GM23338 (cell line): Measurements from ENCODE around the gene CRACDL.

Experiments used
- EZH2phosphoT487 ChIP-seq: fragments of 200-600 bp; sonication (generic); IDR thresholded peaks from one replicate; pipeline ENCODE4 v1.8.1; 2018; ENCODE audit warnings: antibody characterized with exemption; ENCODE audit not compliant: unreplicated experiment
- TF ChIP-seq, protein P1 (sequence below), 2 experiments: fragments of 200-600 bp in 1 of 2; sonication (generic) in 1 of 2; conservative IDR thresholded peaks; 2 replicates each; pipeline versions ENCODE4 v1.5.1 to v1.6.1; 2016 to 2017; ENCODE audit warnings: antibody characterized with exemption in 2 of 2, low read depth in 2 of 2, mild to moderate bottlenecking in 2 of 2, moderate library complexity in 1 of 2
- TF ChIP-seq, protein P2 (sequence below): IDR thresholded peaks from one replicate; pipeline ENCODE4 v1.6.1; 2018; ENCODE audit warnings: antibody characterized with exemption; ENCODE audit not compliant: unreplicated experiment
- TF ChIP-seq, protein P3 (sequence below): fragments of 250-450 bp; sonication (Bioruptor Pico); IDR thresholded peaks from 2 replicates; pipeline ENCODE4 v1.5.0; 2020; ENCODE audit warnings: mild to moderate bottlenecking, moderate library complexity

DNA sequence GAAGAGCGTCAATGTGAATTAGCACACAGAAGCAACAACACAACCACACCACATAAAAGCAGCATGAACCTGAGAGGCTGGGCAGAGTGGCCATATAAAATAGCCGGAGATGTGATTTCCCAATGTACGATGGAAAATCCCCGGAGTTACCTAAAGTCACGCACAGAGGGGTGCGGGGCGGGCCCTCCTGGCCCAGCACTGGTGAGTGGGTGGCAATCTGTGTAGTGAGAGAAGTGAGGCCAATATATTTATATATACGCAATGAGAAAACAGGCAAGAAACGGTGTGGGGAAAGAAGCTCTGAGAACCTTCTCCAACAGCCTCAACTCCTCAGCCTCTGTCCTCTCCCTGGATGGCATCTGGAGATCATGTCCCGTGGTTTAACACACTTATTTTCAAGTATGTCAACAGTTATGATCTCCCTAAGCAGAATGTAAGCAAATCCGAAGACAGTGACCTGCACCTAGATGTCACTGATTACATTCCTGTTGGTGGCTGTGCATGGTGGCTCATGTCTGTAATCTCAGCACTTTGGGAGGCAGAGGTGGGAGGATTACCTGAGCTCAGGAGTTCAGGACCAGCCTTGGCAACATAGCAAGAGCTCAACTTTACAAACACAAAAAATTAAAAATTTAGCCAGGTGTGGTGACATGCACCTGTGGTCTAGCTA lies 41.6 kb downstream of the CRACDL start:
- TF ChIP-seq, protein P1, sequence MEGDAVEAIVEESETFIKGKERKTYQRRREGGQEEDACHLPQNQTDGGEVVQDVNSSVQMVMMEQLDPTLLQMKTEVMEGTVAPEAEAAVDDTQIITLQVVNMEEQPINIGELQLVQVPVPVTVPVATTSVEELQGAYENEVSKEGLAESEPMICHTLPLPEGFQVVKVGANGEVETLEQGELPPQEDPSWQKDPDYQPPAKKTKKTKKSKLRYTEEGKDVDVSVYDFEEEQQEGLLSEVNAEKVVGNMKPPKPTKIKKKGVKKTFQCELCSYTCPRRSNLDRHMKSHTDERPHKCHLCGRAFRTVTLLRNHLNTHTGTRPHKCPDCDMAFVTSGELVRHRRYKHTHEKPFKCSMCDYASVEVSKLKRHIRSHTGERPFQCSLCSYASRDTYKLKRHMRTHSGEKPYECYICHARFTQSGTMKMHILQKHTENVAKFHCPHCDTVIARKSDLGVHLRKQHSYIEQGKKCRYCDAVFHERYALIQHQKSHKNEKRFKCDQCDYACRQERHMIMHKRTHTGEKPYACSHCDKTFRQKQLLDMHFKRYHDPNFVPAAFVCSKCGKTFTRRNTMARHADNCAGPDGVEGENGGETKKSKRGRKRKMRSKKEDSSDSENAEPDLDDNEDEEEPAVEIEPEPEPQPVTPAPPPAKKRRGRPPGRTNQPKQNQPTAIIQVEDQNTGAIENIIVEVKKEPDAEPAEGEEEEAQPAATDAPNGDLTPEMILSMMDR (conservative IDR thresholded peaks at IDR 0.05; ENCODE audit: low read depth in 2 of 2) = no peak
- no peak for TF ChIP-seq EZH2phosphoT487
- TF ChIP-seq, protein P2, sequence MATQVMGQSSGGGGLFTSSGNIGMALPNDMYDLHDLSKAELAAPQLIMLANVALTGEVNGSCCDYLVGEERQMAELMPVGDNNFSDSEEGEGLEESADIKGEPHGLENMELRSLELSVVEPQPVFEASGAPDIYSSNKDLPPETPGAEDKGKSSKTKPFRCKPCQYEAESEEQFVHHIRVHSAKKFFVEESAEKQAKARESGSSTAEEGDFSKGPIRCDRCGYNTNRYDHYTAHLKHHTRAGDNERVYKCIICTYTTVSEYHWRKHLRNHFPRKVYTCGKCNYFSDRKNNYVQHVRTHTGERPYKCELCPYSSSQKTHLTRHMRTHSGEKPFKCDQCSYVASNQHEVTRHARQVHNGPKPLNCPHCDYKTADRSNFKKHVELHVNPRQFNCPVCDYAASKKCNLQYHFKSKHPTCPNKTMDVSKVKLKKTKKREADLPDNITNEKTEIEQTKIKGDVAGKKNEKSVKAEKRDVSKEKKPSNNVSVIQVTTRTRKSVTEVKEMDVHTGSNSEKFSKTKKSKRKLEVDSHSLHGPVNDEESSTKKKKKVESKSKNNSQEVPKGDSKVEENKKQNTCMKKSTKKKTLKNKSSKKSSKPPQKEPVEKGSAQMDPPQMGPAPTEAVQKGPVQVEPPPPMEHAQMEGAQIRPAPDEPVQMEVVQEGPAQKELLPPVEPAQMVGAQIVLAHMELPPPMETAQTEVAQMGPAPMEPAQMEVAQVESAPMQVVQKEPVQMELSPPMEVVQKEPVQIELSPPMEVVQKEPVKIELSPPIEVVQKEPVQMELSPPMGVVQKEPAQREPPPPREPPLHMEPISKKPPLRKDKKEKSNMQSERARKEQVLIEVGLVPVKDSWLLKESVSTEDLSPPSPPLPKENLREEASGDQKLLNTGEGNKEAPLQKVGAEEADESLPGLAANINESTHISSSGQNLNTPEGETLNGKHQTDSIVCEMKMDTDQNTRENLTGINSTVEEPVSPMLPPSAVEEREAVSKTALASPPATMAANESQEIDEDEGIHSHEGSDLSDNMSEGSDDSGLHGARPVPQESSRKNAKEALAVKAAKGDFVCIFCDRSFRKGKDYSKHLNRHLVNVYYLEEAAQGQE = no peak
- TF ChIP-seq, protein P3, sequence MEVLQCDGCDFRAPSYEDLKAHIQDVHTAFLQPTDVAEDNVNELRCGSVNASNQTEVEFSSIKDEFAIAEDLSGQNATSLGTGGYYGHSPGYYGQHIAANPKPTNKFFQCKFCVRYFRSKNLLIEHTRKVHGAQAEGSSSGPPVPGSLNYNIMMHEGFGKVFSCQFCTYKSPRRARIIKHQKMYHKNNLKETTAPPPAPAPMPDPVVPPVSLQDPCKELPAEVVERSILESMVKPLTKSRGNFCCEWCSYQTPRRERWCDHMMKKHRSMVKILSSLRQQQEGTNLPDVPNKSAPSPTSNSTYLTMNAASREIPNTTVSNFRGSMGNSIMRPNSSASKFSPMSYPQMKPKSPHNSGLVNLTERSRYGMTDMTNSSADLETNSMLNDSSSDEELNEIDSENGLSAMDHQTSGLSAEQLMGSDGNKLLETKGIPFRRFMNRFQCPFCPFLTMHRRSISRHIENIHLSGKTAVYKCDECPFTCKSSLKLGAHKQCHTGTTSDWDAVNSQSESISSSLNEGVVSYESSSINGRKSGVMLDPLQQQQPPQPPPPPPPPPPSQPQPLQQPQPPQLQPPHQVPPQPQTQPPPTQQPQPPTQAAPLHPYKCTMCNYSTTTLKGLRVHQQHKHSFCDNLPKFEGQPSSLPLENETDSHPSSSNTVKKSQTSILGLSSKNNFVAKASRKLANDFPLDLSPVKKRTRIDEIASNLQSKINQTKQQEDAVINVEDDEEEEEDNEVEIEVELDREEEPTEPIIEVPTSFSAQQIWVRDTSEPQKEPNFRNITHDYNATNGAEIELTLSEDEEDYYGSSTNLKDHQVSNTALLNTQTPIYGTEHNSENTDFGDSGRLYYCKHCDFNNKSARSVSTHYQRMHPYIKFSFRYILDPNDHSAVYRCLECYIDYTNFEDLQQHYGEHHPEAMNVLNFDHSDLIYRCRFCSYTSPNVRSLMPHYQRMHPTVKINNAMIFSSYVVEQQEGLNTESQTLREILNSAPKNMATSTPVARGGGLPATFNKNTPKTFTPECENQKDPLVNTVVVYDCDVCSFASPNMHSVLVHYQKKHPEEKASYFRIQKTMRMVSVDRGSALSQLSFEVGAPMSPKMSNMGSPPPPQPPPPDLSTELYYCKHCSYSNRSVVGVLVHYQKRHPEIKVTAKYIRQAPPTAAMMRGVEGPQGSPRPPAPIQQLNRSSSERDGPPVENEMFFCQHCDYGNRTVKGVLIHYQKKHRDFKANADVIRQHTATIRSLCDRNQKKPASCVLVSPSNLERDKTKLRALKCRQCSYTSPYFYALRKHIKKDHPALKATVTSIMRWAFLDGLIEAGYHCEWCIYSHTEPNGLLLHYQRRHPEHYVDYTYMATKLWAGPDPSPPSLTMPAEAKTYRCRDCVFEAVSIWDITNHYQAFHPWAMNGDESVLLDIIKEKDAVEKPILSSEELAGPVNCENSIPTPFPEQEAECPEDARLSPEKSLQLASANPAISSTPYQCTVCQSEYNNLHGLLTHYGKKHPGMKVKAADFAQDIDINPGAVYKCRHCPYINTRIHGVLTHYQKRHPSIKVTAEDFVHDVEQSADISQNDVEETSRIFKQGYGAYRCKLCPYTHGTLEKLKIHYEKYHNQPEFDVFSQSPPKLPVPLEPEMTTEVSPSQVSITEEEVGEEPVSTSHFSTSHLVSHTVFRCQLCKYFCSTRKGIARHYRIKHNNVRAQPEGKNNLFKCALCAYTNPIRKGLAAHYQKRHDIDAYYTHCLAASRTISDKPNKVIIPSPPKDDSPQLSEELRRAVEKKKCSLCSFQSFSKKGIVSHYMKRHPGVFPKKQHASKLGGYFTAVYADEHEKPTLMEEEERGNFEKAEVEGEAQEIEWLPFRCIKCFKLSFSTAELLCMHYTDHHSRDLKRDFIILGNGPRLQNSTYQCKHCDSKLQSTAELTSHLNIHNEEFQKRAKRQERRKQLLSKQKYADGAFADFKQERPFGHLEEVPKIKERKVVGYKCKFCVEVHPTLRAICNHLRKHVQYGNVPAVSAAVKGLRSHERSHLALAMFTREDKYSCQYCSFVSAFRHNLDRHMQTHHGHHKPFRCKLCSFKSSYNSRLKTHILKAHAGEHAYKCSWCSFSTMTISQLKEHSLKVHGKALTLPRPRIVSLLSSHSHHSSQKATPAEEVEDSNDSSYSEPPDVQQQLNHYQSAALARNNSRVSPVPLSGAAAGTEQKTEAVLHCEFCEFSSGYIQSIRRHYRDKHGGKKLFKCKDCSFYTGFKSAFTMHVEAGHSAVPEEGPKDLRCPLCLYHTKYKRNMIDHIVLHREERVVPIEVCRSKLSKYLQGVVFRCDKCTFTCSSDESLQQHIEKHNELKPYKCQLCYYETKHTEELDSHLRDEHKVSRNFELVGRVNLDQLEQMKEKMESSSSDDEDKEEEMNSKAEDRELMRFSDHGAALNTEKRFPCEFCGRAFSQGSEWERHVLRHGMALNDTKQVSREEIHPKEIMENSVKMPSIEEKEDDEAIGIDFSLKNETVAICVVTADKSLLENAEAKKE (CRISPR knock-in tag) = no peak
